Measurements from ENCODE around the gene APBB2.
"Not testable (repeated sequence)": the region's sequence is repeated elsewhere in the genome, so short reads cannot be mapped to it uniquely, and the experiment has no call there.

The APBB2 gene

DNA sequence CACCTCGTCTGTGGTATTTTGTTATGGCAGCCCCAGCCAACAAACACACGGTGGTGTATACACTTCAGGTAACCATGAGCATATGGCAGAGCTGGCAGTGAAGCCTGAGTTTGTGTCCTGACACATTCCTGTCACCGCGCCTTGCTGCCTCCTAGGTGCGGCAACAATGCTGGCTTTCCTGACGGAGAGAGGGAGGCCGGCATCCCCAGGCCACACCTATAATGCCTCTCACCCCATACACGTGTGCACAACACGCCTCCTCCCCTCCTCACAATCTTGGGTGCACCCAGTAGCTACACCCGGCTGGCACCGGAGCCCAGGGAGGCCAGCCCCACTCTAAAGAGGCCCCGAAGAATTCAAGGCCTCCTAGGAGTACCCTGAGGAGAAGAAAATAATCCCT, 306.0 kb downstream of the APBB2 start:
- H3K4me3 ChIP-seq (ENCODE audit: low read depth, low read length), result no peak overlapping the region
- TF ChIP-seq, protein P1, sequence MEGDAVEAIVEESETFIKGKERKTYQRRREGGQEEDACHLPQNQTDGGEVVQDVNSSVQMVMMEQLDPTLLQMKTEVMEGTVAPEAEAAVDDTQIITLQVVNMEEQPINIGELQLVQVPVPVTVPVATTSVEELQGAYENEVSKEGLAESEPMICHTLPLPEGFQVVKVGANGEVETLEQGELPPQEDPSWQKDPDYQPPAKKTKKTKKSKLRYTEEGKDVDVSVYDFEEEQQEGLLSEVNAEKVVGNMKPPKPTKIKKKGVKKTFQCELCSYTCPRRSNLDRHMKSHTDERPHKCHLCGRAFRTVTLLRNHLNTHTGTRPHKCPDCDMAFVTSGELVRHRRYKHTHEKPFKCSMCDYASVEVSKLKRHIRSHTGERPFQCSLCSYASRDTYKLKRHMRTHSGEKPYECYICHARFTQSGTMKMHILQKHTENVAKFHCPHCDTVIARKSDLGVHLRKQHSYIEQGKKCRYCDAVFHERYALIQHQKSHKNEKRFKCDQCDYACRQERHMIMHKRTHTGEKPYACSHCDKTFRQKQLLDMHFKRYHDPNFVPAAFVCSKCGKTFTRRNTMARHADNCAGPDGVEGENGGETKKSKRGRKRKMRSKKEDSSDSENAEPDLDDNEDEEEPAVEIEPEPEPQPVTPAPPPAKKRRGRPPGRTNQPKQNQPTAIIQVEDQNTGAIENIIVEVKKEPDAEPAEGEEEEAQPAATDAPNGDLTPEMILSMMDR (IDR thresholded peaks at IDR 0.05; ENCODE audit: low read depth, low read length), result no peak

DNA sequence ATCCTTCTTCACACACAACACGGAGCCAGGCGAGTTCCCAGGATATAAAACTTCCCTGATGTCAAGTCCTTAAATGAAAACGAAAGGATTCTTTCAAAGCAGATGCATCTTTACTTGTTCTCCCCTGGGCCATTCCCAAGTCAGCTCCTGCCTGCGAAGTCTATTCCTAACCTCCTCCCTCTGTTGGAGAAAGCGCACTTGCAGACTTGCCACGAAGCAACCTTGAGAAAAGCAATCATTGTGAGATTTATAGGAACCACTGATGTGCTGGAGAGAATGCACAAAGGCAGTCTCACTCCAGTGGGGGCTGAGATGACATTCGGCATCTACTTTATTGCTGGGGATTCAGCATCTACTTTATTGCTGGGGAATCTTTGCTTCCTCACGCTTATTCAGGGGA, 308.9 kb downstream of the APBB2 start:
- H3K4me3 ChIP-seq (ENCODE audit: low read depth, low read length), result no peak overlapping the region
- TF ChIP-seq, protein P1 (IDR thresholded peaks at IDR 0.05; ENCODE audit: low read depth, low read length), result no peak

DNA sequence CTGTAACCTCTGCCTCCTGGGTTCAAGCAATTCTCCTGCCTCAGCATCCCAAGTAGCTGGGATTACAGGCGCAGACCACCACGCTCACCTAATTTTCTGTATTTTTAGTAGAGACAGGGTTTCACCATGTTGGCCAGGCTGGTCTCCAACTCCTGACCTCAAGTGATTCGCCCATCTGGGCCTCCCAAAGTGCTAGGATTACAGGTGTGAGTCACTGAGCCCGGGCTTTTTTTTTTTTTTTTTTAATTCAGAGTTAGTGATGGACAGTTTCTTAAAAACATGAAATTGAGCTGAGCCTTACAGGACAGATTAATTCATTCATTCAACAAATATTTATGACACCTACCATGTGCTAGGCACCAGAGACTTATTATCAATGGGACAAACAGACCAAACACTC, 313.8 kb downstream of the APBB2 start:
- H3K4me3 ChIP-seq (ENCODE audit: low read depth, low read length), result not testable (repeated sequence)

DNA sequence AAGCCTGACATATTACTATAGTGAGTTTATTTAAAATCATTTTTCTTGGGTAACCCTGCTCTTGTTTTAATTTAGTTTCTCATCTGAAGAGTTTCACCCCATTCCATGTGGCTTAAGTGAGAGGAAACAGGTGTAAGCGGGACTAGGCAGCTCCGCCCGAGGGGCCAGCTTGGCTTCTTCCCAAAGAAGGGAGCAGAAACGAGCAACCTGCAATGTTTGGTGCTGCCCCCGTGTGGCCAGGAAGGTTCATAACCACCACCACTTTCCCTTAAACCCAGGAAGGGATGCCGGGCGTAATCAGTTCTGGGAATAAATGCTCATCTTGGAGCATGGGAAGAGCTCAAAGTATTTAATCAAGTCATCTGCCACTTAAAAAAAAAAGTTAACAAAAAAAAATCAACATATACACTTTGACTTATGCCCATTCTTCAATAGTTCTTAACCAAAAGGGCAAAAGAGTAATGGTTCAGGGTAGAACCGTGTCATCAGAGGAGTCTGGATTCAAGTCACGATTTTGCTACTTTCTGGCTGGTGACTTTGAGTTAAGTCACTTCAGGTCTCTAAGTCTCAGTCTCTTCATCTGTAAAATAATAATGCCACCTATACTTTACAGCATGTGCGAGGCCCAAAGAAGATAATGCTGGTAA, 316.7 kb downstream of the APBB2 start:
- no peak overlapping the region for H3K4me3 ChIP-seq (ENCODE audit: low read depth, low read length)
- TF ChIP-seq, protein P1 (IDR thresholded peaks at IDR 0.05; ENCODE audit: low read depth, low read length), result peak; percentile 77

DNA sequence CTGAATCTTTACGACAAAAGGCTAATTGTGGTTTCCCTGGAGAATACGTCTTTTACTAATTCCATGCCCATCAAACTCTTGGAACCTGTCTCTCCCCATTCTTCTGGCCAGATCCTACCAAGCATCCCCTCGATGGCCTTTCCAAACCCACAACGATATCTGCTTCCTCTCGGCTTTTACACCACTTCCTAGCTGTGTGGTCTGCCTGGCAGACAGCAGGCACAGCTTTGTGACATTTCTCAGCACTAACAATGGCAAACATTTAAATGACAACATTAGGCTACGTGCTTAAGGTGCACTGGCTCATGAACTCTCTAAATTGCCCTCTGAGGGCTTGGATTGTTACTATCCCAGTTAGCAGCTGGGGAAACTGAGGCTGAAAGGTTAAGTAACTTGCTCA, 323.6 kb downstream of the APBB2 start:
- no peak overlapping the region for H3K4me3 ChIP-seq (ENCODE audit: low read depth, low read length)
- TF ChIP-seq, protein P1 (IDR thresholded peaks at IDR 0.05; ENCODE audit: low read depth, low read length), result no peak

DNA sequence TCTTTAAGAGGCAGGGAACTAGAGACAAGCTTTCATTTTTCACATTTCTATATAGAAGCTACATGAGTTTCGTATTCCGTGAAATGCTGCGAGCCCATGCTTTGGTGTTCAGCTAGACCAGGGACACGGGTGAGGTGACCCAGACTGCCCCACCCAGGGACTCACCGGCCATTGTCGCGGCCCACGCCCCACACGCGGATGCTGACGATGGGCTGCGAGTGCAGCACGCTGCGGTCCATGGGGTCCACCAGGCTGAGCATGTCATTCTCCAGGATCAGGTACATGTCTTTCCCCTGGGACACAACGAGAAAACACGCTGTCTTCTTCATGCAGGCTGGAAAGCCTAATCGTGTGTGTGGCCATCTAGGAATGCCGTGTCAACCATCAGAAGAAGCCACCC, 324.1 kb downstream of the APBB2 start:
- H3K4me3 ChIP-seq (ENCODE audit: low read depth, low read length), result no peak overlapping the region
- TF ChIP-seq, protein P1 (IDR thresholded peaks at IDR 0.05; ENCODE audit: low read depth, low read length), result no peak

DNA sequence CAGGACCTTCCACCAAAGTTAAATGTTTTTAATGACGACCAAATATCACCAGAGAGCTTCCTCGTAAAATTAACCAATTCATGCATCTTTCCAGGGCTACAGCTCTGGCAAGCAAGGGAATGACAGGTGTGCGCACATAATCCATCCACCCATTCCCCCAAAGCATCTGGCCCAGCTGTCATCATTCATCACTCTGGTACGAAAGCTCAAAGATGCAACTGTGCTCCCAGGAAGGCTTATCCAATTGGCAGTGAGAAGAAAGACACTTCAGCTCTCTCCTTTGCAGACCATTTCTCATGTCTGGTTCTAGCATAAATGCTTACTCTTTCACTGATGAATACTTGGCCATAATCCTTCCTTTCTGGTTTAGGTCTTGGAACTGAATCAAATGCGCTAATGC, 325.4 kb downstream of the APBB2 start:
- TF ChIP-seq, protein P1 (IDR thresholded peaks at IDR 0.05; ENCODE audit: low read depth, low read length), result no peak

DNA sequence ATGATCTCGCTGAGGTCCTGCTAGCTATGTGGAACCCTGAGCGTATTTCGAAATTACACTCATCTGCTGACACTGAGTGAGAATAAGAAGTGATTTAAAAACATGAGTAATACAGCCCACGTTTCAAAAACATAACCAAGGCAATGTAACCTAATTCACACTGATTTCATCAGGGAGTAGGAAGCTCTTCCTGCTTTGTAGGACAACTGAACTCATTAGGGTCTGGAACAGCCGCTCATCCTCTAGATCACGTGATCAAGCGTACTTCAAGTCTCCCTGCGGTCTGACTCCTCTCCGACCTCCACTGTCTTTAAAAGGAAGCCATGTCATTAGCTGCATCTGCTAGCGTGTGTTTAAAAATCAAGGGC, 326.6 kb downstream of the APBB2 start:
- H3K4me3 ChIP-seq (ENCODE audit: low read depth, low read length), result no peak overlapping the region
- TF ChIP-seq, protein P1 (IDR thresholded peaks at IDR 0.05; ENCODE audit: low read depth, low read length), result no peak

More for the DNA sequence above, 325.4 kb downstream of the APBB2 start:
- H3K4me3 ChIP-seq (ENCODE audit: low read depth, low read length), result no peak overlapping the region

All from WI38 (cell line).